Measurements from ENCODE around the gene CHD6. TPM values are rescaled to one million over a fixed set of nuclear protein-coding genes. Genes with fewer than 3 reads are reported as not detected.

The CHD6 gene
- total and polyA plus RNA-seq, 7 experiments from 2014 or later = 46.3 to 132 (median 94.6) TPM

- DNase-seq = no peak
- ATAC-seq = no peak
- Histone ChIP-seq H3K27me3 (ENCODE audit: control insufficient read depth in 2 of 2, insufficient read depth in 2 of 2, low read length in 2 of 2) (no peaks in the 10 kb centered on the region), H3K27ac (ENCODE audit: low read depth, low read length) (no peak overlapping the region), H3K36me3 (ENCODE audit: control insufficient read depth in 2 of 3, insufficient read depth in 3 of 3, low read length in 3 of 3) (peaks cover 0 to 46% (median 5%) of the 10 kb centered on the region in 3 experiments), H3K4me3 (ENCODE audit: low read length) (no peak overlapping the region), H3K9me3 (ENCODE audit: control insufficient read depth in 2 of 3, low read length in 3 of 3) (no peaks in the 10 kb centered on the region), H3K4me1 (ENCODE audit: control insufficient read depth in 2 of 2, insufficient read depth in 2 of 2, low read length in 2 of 2) (peaks cover 0 to 21% of the 10 kb centered on the region in 2 donors)
- CTCF ChIA-PET = no interaction called here
- intact Hi-C loops (cut with micrococcal nuclease) = no loop called here
- H3K27me3 Mint-ChIP-seq = no peaks in the 10 kb centered on the region
- H3K9me3 Mint-ChIP-seq = peaks cover 0 to 9% (median 0%) of the 10 kb centered on the region in 11 donors
- POLR2A ChIA-PET = interaction anchor here (0.9 kb wide), 1 partner anchor 9 kb away, joined by 4 read pairs; no protein-coding TSS in a partner anchor
- H3K36me3 Mint-ChIP-seq = peaks cover 26 to 75% (median 57%) of the 10 kb centered on the region in 5 donors
- H3K27ac Mint-ChIP-seq = peak overlapping the region in 8 of 9 donors; percentile 42 to 83 (median 78)
- no peak overlapping the region for H3K4me3 Mint-ChIP-seq
- peaks cover 25 to 48% (median 40%) of the 10 kb centered on the region in 7 donors for H3K4me1 Mint-ChIP-seq
Observed at GRCh38 chr20:41440882-41441281, 177.3 kb downstream of the CHD6 start.

GRCh38 chr20:41437836-41438235 is 180.3 kb downstream of the CHD6 start:
- Histone ChIP-seq H3K9me3 (ENCODE audit: control insufficient read depth in 2 of 3, low read length in 3 of 3) (no peaks in the 10 kb centered on the region), H3K4me3 (ENCODE audit: low read length) (no peak overlapping the region), H3K27ac (ENCODE audit: low read depth, low read length) (no peak overlapping the region), H3K4me1 (ENCODE audit: control insufficient read depth in 2 of 2, insufficient read depth in 2 of 2, low read length in 2 of 2) (peaks cover 0 to 21% of the 10 kb centered on the region in 2 donors), H3K36me3 (ENCODE audit: control insufficient read depth in 2 of 3, insufficient read depth in 3 of 3, low read length in 3 of 3) (peaks cover 0 to 35% (median 4%) of the 10 kb centered on the region in 3 experiments), H3K27me3 (ENCODE audit: control insufficient read depth in 2 of 2, insufficient read depth in 2 of 2, low read length in 2 of 2) (no peaks in the 10 kb centered on the region)
- H3K27ac Mint-ChIP-seq = peak overlapping the region in 7 of 9 donors; percentile 38 to 92 (median 76)
- peaks cover 14 to 81% (median 62%) of the 10 kb centered on the region in 5 donors for H3K36me3 Mint-ChIP-seq
- ChIA-PET CTCF (interaction anchor here (1.0 kb wide), 1 partner anchor 21 kb away, joined by 3 read pairs; no protein-coding TSS in a partner anchor), POLR2A (no interaction called here)
- H3K27me3 Mint-ChIP-seq = no peaks in the 10 kb centered on the region
- H3K9me3 Mint-ChIP-seq = peaks cover 0 to 11% (median 0%) of the 10 kb centered on the region in 11 donors
- intact Hi-C loops (cut with micrococcal nuclease) = loop anchor here (1.0 to 10.0 kb wide), 3 partner anchors 10 to 283 kb away; no protein-coding TSS in a partner anchor
- H3K4me1 Mint-ChIP-seq = peaks cover 35 to 74% (median 61%) of the 10 kb centered on the region in 7 donors
- DNase-seq (no peak), ATAC-seq (no peak)
- H3K4me3 Mint-ChIP-seq = peak overlapping the region in 6 of 10 donors; percentile 7 to 67 (median 16)

- Histone ChIP-seq H3K27me3 (ENCODE audit: control insufficient read depth in 2 of 2, insufficient read depth in 2 of 2, low read length in 2 of 2) (no peaks in the 10 kb centered on the region), H3K9me3 (ENCODE audit: control insufficient read depth in 2 of 3, low read length in 3 of 3) (no peaks in the 10 kb centered on the region), H3K4me1 (ENCODE audit: control insufficient read depth in 2 of 2, insufficient read depth in 2 of 2, low read length in 2 of 2) (peaks cover 0 to 21% of the 10 kb centered on the region in 2 donors), H3K36me3 (ENCODE audit: control insufficient read depth in 2 of 3, insufficient read depth in 3 of 3, low read length in 3 of 3) (peaks cover 0 to 30% (median 0%) of the 10 kb centered on the region in 3 experiments), H3K27ac (ENCODE audit: low read depth, low read length) (no peak overlapping the region), H3K4me3 (ENCODE audit: low read length) (no peak overlapping the region)
- Mint-ChIP-seq H3K4me3 (peak overlapping the region in 9 of 10 donors; percentile 21 to 85 (median 47)), H3K36me3 (peaks cover 14 to 77% (median 64%) of the 10 kb centered on the region in 5 donors), H3K27ac (peak overlapping the region in 8 of 9 donors; percentile 6 to 92 (median 55)), H3K27me3 (no peaks in the 10 kb centered on the region), H3K4me1 (peaks cover 35 to 79% (median 67%) of the 10 kb centered on the region in 7 donors), H3K9me3 (peaks cover 0 to 11% (median 0%) of the 10 kb centered on the region in 11 donors)
- intact Hi-C loops (cut with micrococcal nuclease) = loop anchor here (1.0 to 10.0 kb wide), 3 partner anchors 8 to 282 kb away; no protein-coding TSS in a partner anchor
- DNase-seq (peak in 6 of 9 donors; percentile 10 to 59 (median 50)), ATAC-seq (peak; percentile 89)
- CTCF ChIA-PET = no interaction called here
- POLR2A ChIA-PET = no interaction called here
Observed at GRCh38 chr20:41436679-41437078, 181.5 kb downstream of the CHD6 start.

- Mint-ChIP-seq H3K27me3 (no peaks in the 10 kb centered on the region), H3K9me3 (peaks cover 0 to 11% (median 0%) of the 10 kb centered on the region in 11 donors), H3K4me1 (peaks cover 49 to 84% (median 78%) of the 10 kb centered on the region in 7 donors), H3K4me3 (peak overlapping the region in 2 of 10 donors; percentile 14 to 35), H3K36me3 (peaks cover 5 to 70% (median 57%) of the 10 kb centered on the region in 5 donors), H3K27ac (peak overlapping the region in 5 of 9 donors; percentile 7 to 88 (median 75))
- no peak for DNase-seq
- H3K9me3 ChIP-seq (ENCODE audit: control insufficient read depth in 2 of 3, low read length in 3 of 3) = no peaks in the 10 kb centered on the region
- no peaks in the 10 kb centered on the region for H3K27me3 ChIP-seq (ENCODE audit: control insufficient read depth in 2 of 2, insufficient read depth in 2 of 2, low read length in 2 of 2)
- ChIA-PET POLR2A (interaction anchor here (0.9 kb wide), 1 partner anchor 185 kb away, joined by 4 read pairs; the partner anchor contains the start of gene CHD6), CTCF (no interaction called here)
- H3K27ac ChIP-seq (ENCODE audit: low read depth, low read length) = no peak overlapping the region
- intact Hi-C loops (cut with micrococcal nuclease) = loop anchor here in 1 of 2 donors (10.0 kb wide), 1 partner anchor 278 kb away; no protein-coding TSS in a partner anchor
- no peak overlapping the region for H3K4me3 ChIP-seq (ENCODE audit: low read length)
- no peak for ATAC-seq
- H3K4me1 ChIP-seq (ENCODE audit: control insufficient read depth in 2 of 2, insufficient read depth in 2 of 2, low read length in 2 of 2) = peaks cover 0 to 34% of the 10 kb centered on the region in 2 donors
- H3K36me3 ChIP-seq (ENCODE audit: control insufficient read depth in 2 of 3, insufficient read depth in 3 of 3, low read length in 3 of 3) = peaks cover 0 to 17% (median 0%) of the 10 kb centered on the region in 3 experiments
Observed at GRCh38 chr20:41433203-41433602, 185.0 kb downstream of the CHD6 start.

GRCh38 chr20:41432746-41433145 is 185.4 kb downstream of the CHD6 start:
- H3K9me3 ChIP-seq (ENCODE audit: control insufficient read depth in 2 of 3, low read length in 3 of 3) = no peaks in the 10 kb centered on the region
- no peak overlapping the region for H3K4me3 ChIP-seq (ENCODE audit: low read length)
- ATAC-seq = no peak
- intact Hi-C loops (cut with micrococcal nuclease) = loop anchor here in 1 of 2 donors (1.0 to 10.0 kb wide), 2 partner anchors 186 to 278 kb away; partner anchors contain the start of gene CHD6
- ChIA-PET POLR2A (no interaction called here), CTCF (no interaction called here)
- Mint-ChIP-seq H3K27me3 (no peaks in the 10 kb centered on the region), H3K36me3 (peaks cover 5 to 70% (median 61%) of the 10 kb centered on the region in 5 donors), H3K9me3 (peaks cover 0 to 11% (median 0%) of the 10 kb centered on the region in 11 donors), H3K4me1 (peaks cover 51 to 84% (median 79%) of the 10 kb centered on the region in 7 donors), H3K27ac (peak overlapping the region in 7 of 9 donors; percentile 14 to 88 (median 51)), H3K4me3 (peak overlapping the region in 3 of 10 donors; percentile 14 to 35 (median 26))
- no peaks in the 10 kb centered on the region for H3K27me3 ChIP-seq (ENCODE audit: control insufficient read depth in 2 of 2, insufficient read depth in 2 of 2, low read length in 2 of 2)
- no peak for DNase-seq
- no peak overlapping the region for H3K27ac ChIP-seq (ENCODE audit: low read depth, low read length)
- H3K4me1 ChIP-seq (ENCODE audit: control insufficient read depth in 2 of 2, insufficient read depth in 2 of 2, low read length in 2 of 2) = peaks cover 0 to 35% of the 10 kb centered on the region in 2 donors
- peaks cover 0 to 17% (median 0%) of the 10 kb centered on the region in 3 experiments for H3K36me3 ChIP-seq (ENCODE audit: control insufficient read depth in 2 of 3, insufficient read depth in 3 of 3, low read length in 3 of 3)

- Histone ChIP-seq H3K36me3 (ENCODE audit: control insufficient read depth in 2 of 3, insufficient read depth in 3 of 3, low read length in 3 of 3) (peaks cover 0 to 33% (median 7%) of the 10 kb centered on the region in 3 experiments), H3K27me3 (ENCODE audit: control insufficient read depth in 2 of 2, insufficient read depth in 2 of 2, low read length in 2 of 2) (no peaks in the 10 kb centered on the region), H3K4me3 (ENCODE audit: low read length) (no peak overlapping the region), H3K27ac (ENCODE audit: low read depth, low read length) (peak overlapping the region; percentile 54), H3K4me1 (ENCODE audit: control insufficient read depth in 2 of 2, insufficient read depth in 2 of 2, low read length in 2 of 2) (peaks cover 0 to 22% of the 10 kb centered on the region in 2 donors), H3K9me3 (ENCODE audit: control insufficient read depth in 2 of 3, low read length in 3 of 3) (no peaks in the 10 kb centered on the region)
- ATAC-seq (peak; percentile 95), DNase-seq (peak in 8 of 9 donors; percentile 29 to 76 (median 57))
- H3K27ac Mint-ChIP-seq = peak overlapping the region; percentile 31 to 98 (median 89)
- peak overlapping the region in 9 of 10 donors; percentile 3 to 85 (median 47) for H3K4me3 Mint-ChIP-seq
- ChIA-PET POLR2A (interaction anchor here (0.6 to 1.7 kb wide), 4 partner anchors 12 to 259 kb away, joined by 3 to 9 read pairs (median 3); partner anchors contain the start of gene CHD6), CTCF (interaction anchor here (0.6 to 1.8 kb wide), 2 partner anchors 11 to 21 kb away, joined by 3 to 5 read pairs; no protein-coding TSS in a partner anchor)
- intact Hi-C loops (cut with micrococcal nuclease) = loop anchor here in 1 of 2 donors (1.0 to 2.0 kb wide), 7 partner anchors 9 to 291 kb away; partner anchors contain the start of genes CHD6, PLCG1 and ZHX3
- peaks cover 18 to 78% (median 66%) of the 10 kb centered on the region in 5 donors for H3K36me3 Mint-ChIP-seq
- no peaks in the 10 kb centered on the region for H3K27me3 Mint-ChIP-seq
- peaks cover 0 to 5% (median 0%) of the 10 kb centered on the region in 11 donors for H3K9me3 Mint-ChIP-seq
- peaks cover 19 to 54% (median 51%) of the 10 kb centered on the region in 7 donors for H3K4me1 Mint-ChIP-seq
Observed at GRCh38 chr20:41428285-41428684, 189.9 kb downstream of the CHD6 start.

Data from naive thymus-derived CD4-positive, alpha-beta T cell (primary cell).